GM13977 (cell line): ENCODE measurements around the gene PCDH1.

ENCODE experiments used
- DNase-seq: peaks from one replicate; pipeline ENCODE4 v3.0.0; 2012; ENCODE audit warnings: low spot score
- CTCF ChIP-seq: IDR thresholded peaks from 2 replicates; pipeline ENCODE4 v1.5.1; 2012; ENCODE audit warnings: mild to moderate bottlenecking, control low read depth; ENCODE audit not compliant: insufficient read depth; ENCODE audit errors: extremely low read depth, missing control alignments
- in situ Hi-C: fragments of 300-500 bp; cut with MboI; formaldehyde crosslinking; loops from one replicate; pipeline ENCODE4 v1.12.0; 2022; ENCODE audit warnings: low sequenced_read_pairs, low pct_unique_long_range_greater_than_20kb, mixed read lengths, inconsistent platforms; ENCODE audit not compliant: unreplicated experiment

Gene PCDH1

DNA sequence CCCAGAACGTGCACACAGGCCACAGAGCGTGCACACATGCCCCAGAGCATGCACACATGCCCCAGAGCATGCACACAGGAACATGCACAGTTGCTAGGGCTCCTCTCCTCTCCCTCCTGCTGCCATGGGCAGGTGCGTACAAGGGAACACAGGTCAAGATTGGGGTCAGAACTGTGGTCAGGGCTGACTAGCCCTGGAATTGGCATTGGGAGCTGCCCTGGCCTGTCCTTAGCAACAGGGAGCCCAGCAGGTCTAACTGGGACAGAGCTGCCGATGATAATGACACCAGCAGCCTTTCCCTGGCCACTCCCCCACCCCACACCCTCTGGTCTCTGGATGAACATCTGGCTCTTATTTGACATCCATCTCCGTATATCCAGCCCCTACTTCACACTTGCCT, 8.0 kb downstream of the PCDH1 start:
- in situ Hi-C loops: no loop called here
- no peak for TF ChIP-seq CTCF
- DNase-seq: no peak

GRCh38 chr5:141869514-141869913, 8.7 kb downstream of the PCDH1 start:
- TF ChIP-seq CTCF: no peak
- in situ Hi-C loops: no loop called here
- no peak for DNase-seq

DNA sequence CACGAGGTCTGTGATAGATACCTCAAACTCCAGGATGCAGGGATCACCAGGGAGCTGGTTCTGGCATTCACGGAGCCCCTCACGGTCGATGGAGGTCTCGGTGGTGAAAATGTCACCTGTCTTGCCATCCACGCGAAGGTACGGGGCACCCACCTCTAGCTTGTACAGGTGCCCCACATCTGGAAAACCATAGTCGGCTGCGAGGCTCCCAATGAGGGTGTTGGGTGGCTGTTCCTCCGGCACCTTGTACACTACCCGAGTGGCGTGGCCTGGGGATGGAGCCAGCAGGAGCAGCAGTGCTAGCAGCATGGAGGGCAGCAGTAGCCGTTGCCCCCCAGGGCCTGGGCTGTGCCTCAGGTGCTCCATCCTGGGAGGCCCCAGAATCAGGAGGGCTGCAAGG, 9.2 kb downstream of the PCDH1 start:
- in situ Hi-C loops: no loop called here
- TF ChIP-seq CTCF: no peak
- no peak for DNase-seq

DNA sequence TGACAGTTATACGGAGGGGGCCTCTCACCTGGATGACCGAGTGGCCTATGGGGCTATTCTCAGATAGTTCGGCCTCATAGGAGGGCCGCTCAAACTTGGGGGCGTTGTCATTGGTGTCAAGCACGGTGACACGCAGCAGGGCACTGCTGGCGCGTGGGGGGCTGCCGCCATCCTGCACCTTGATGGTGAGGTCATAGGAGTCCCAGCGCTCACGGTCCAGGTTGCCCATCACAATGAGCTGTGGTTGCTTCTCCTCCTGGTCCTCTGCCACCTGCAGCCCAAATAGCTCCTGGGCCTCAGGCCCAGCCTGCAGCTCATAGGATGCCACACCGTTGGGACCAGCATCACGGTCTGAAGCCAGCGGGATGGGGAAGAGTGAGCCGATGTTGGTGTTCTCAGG, 9.7 kb downstream of the PCDH1 start:
- in situ Hi-C loops: no loop called here
- no peak for DNase-seq
- no peak for TF ChIP-seq CTCF

DNA sequence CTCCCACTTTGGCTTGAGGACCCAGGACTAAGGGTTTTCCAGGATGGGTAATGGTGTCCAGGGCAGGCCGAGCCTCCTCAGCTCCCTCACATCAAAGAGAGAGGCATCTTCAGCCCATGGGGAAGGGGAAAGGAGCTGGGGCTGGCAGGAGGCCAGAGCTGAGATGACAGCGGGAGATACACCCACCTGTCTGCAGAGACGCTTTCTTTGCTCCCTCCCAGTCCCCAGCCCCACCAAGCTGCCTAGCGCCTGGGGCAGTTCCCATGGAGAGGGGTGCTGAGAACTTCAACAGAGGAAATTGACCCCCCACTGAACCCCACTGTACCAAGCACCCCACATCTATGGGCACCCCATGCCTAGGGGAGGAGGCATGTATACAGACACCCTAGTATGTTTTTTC, 10.6 kb downstream of the PCDH1 start:
- in situ Hi-C loops: no loop called here
- DNase-seq: no peak
- TF ChIP-seq CTCF: no peak

GRCh38 chr5:141867139-141867538, 11.1 kb downstream of the PCDH1 start:
- in situ Hi-C loops: no loop called here
- TF ChIP-seq CTCF: no peak
- no peak for DNase-seq

DNA sequence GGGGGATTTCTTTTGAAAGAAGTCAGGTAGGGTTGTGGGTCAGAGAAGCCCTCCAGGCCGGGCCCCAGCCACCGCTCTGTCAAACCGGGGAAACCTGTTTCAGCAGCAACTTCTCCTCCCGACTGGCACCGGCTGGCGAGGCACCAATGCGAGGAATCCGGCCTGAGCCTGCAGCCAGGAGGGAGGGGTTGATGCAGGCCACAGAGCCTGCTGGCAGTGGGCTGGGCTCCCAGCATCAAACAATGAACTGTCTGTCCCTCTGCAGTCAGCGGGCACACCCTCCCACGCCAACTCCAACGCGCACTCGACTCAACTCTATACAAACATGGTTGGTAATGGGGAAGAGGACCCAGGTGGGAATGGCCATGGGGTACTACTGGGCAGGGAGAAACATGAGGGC, 12.1 kb downstream of the PCDH1 start:
- DNase-seq: no peak
- no peak for TF ChIP-seq CTCF
- in situ Hi-C loops: no loop called here
